ENCODE data around the gene AGPAT4. TPM values are rescaled to one million over a fixed set of nuclear protein-coding genes. Genes with fewer than 3 reads are reported as not detected.

Gene AGPAT4
- polyA plus RNA-seq, 1 donor (not counting 4 experiments of a cell fraction or from before 2014, with no cell fraction given): 8.4 TPM

- FAIRE-seq: no peak
- dilution Hi-C loops (cut with MboI; ENCODE audit: extremely low pct_ligation_motif_present, low sequenced_read_pairs): no loop called here
- H3K9me1 ChIP-seq (ENCODE audit: control insufficient read depth, extremely low read depth, insufficient read depth, low read length): no peaks in the 10 kb centered on the region
These were observed 156.6 kb downstream of the AGPAT4 start for GRCh38 chr6:161117308-161117707.

GRCh38 chr6:161116554-161116953, 157.3 kb downstream of the AGPAT4 start:
- no peak for FAIRE-seq
- H3K4me2 ChIP-seq (ENCODE audit: control insufficient read depth, extremely low read depth, insufficient read depth, low read depth, low read length): no peak overlapping the region
- dilution Hi-C loops (cut with MboI; ENCODE audit: extremely low pct_ligation_motif_present, low sequenced_read_pairs): no loop called here

More at GRCh38 chr6:161117308-161117707, 156.6 kb downstream of the AGPAT4 start:
- Histone ChIP-seq H2AFZ (ENCODE audit: control insufficient read depth, low read length) (no peak overlapping the region), H3K27ac (ENCODE audit: control insufficient read depth, insufficient read depth, low read length) (no peak overlapping the region), H3K9ac (ENCODE audit: control insufficient read depth, extremely low read depth, insufficient read depth, low read length) (no peak overlapping the region), H3K79me2 (ENCODE audit: control insufficient read depth, insufficient read depth, low read length) (no peaks in the 10 kb centered on the region), H3K9me3 (ENCODE audit: control insufficient read depth, low read depth, low read length) (no peaks in the 10 kb centered on the region), H3K4me2 (ENCODE audit: control insufficient read depth, extremely low read depth, insufficient read depth, low read depth, low read length) (no peak overlapping the region), H3K27me3 (ENCODE audit: control insufficient read depth, extremely low read depth, insufficient read depth, low read length) (no peaks in the 10 kb centered on the region), H3K4me3 (ENCODE audit: control insufficient read depth in 2 of 3, extremely low read depth in 1 of 3, insufficient read depth in 2 of 3, low read depth in 1 of 3, low read length in 3 of 3) (no peak overlapping the region), H4K20me1 (ENCODE audit: control insufficient read depth, extremely low read depth, insufficient read depth, low read length) (no peaks in the 10 kb centered on the region), H3K36me3 (ENCODE audit: control insufficient read depth in 2 of 2, extremely low read depth in 1 of 2, insufficient read depth in 2 of 2, low read length in 2 of 2) (peaks cover 0 to 4% of the 10 kb centered on the region in 2 experiments), H3K4me1 (ENCODE audit: control insufficient read depth, extremely low read depth, insufficient read depth, low read length) (no peaks in the 10 kb centered on the region)
- DNase-seq (ENCODE audit: low read depth, low spot score): no peak
- TF ChIP-seq CTCF (optimal IDR thresholded peaks at IDR 0.05 in 1 of 3, IDR thresholded peaks at IDR 0.05 in 1 of 3, conservative IDR thresholded peaks at IDR 0.05 in 1 of 3; ENCODE audit: extremely low read depth in 1 of 3, insufficient read depth in 2 of 3, low read length in 3 of 3) (no peak), EZH2 (IDR thresholded peaks at IDR 0.05; ENCODE audit: low read length) (no peak)

More at GRCh38 chr6:161116554-161116953, 157.3 kb downstream of the AGPAT4 start:
- H3K9me1 ChIP-seq (ENCODE audit: control insufficient read depth, extremely low read depth, insufficient read depth, low read length): no peaks in the 10 kb centered on the region
- no peaks in the 10 kb centered on the region for H3K79me2 ChIP-seq (ENCODE audit: control insufficient read depth, insufficient read depth, low read length)
- no peak overlapping the region for H2AFZ ChIP-seq (ENCODE audit: control insufficient read depth, low read length)
- no peaks in the 10 kb centered on the region for H3K9me3 ChIP-seq (ENCODE audit: control insufficient read depth, low read depth, low read length)
- no peak overlapping the region for H3K4me3 ChIP-seq (ENCODE audit: control insufficient read depth in 2 of 3, extremely low read depth in 1 of 3, insufficient read depth in 2 of 3, low read depth in 1 of 3, low read length in 3 of 3)
- H3K4me1 ChIP-seq (ENCODE audit: control insufficient read depth, extremely low read depth, insufficient read depth, low read length): no peaks in the 10 kb centered on the region
- H3K9ac ChIP-seq (ENCODE audit: control insufficient read depth, extremely low read depth, insufficient read depth, low read length): no peak overlapping the region
- TF ChIP-seq CTCF (optimal IDR thresholded peaks at IDR 0.05 in 1 of 3, IDR thresholded peaks at IDR 0.05 in 1 of 3, conservative IDR thresholded peaks at IDR 0.05 in 1 of 3; ENCODE audit: extremely low read depth in 1 of 3, insufficient read depth in 2 of 3, low read length in 3 of 3) (no peak), EZH2 (IDR thresholded peaks at IDR 0.05; ENCODE audit: low read length) (no peak)
- no peak overlapping the region for H3K27ac ChIP-seq (ENCODE audit: control insufficient read depth, insufficient read depth, low read length)
- H3K27me3 ChIP-seq (ENCODE audit: control insufficient read depth, extremely low read depth, insufficient read depth, low read length): no peaks in the 10 kb centered on the region
- DNase-seq (ENCODE audit: low read depth, low spot score): no peak
- no peaks in the 10 kb centered on the region for H4K20me1 ChIP-seq (ENCODE audit: control insufficient read depth, extremely low read depth, insufficient read depth, low read length)
- H3K36me3 ChIP-seq (ENCODE audit: control insufficient read depth in 2 of 2, extremely low read depth in 1 of 2, insufficient read depth in 2 of 2, low read length in 2 of 2): peaks cover 5 to 7% of the 10 kb centered on the region in 2 experiments
